HCT116 (cell line): ENCODE results near the gene THSD7A.

Experiments
- CTCF ChIP-seq, 3 experiments: fragments of 200-600 bp in 1 of 3; sonication (generic) in 1 of 3; IDR thresholded peaks in 2 of 3; conservative IDR thresholded peaks in 1 of 3; 2 replicates each; pipeline ENCODE4 v1.5.1; 2012 to 2017; ENCODE audit warnings: low read depth in 2 of 3, low read length in 2 of 3, antibody characterized with exemption in 1 of 3, borderline replicate concordance in 1 of 3, control low read depth in 1 of 3, mild to moderate bottlenecking in 1 of 3, mixed read lengths in 1 of 3, mixed run types in 1 of 3, moderate library complexity in 1 of 3; ENCODE audit not compliant: insufficient read depth in 1 of 3
- EZH2 ChIP-seq: fragments of 200-600 bp; sonication (generic); IDR thresholded peaks from 2 replicates; pipeline ENCODE4 v1.6.1; 2017; ENCODE audit warnings: antibody characterized with exemption, mixed run types
- MAX ChIP-seq: IDR thresholded peaks from 2 replicates; pipeline ENCODE4 v1.6.1; 2012
- POLR2A ChIP-seq: IDR thresholded peaks from 2 replicates; pipeline ENCODE4 v1.7.0; 2011; ENCODE audit warnings: borderline replicate concordance; ENCODE audit not compliant: insufficient read depth, insufficient read length; ENCODE audit errors: extremely low read depth
- POLR2AphosphoS5 ChIP-seq: IDR thresholded peaks from 2 replicates; pipeline ENCODE4 v1.6.1; 2011; ENCODE audit warnings: mild to moderate bottlenecking, low read depth, low read length, moderate library complexity
- REST ChIP-seq: IDR thresholded peaks from 2 replicates; pipeline ENCODE4 v1.6.1; 2012; ENCODE audit warnings: low read depth
- SP1 ChIP-seq: IDR thresholded peaks from 2 replicates; pipeline ENCODE4 v1.6.1; 2012; ENCODE audit warnings: low read depth
- YY1 ChIP-seq: IDR thresholded peaks from 2 replicates; pipeline ENCODE4 v1.6.1; 2011; ENCODE audit warnings: low read length, low read depth, moderate library complexity, mild to moderate bottlenecking; ENCODE audit not compliant: insufficient replicate concordance; ENCODE audit errors: extremely low read depth
- ZNF274 ChIP-seq: fragments of 200-500 bp; sonication (Bioruptor generic); IDR thresholded peaks from 2 replicates; pipeline ENCODE4 v1.6.1; 2014; ENCODE audit warnings: mild to moderate bottlenecking, low read depth, low read length, inconsistent platforms
- TF ChIP-seq, protein P1 (sequence below): IDR thresholded peaks from 2 replicates; pipeline ENCODE4 v1.6.1; 2011; ENCODE audit warnings: mild to moderate bottlenecking, low read length, moderate library complexity; ENCODE audit not compliant: insufficient replicate concordance; ENCODE audit errors: extremely low read depth

DNA sequence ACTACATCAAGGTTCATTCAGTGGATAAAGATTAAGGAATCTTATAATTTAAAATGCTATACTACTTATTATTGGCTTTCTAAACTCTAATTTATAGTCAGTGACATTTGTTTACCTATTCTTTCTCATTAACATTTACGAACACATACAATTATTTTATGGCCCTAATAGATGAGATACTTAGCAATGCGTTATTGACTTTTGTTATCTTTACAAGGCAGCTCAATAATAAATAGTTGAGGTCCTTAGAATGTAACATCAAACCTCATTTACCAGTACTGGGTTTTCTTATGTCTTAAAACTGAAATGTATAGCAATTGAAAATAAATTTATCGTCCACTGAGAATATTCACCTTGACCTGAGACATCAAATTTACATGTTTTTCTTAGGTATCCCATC, 89.0 kb downstream of the THSD7A start:
- TF ChIP-seq CTCF (IDR thresholded peaks at IDR 0.05 in 2 of 3, conservative IDR thresholded peaks at IDR 0.05 in 1 of 3; ENCODE audit: borderline replicate concordance in 1 of 3, insufficient read depth in 1 of 3, low read depth in 2 of 3, low read length in 2 of 3): no peak
- TF ChIP-seq YY1: no peak
- TF ChIP-seq POLR2A: no peak
- TF ChIP-seq MAX: no peak
- no peak for TF ChIP-seq EZH2
- TF ChIP-seq SP1: no peak
- TF ChIP-seq, protein P1, sequence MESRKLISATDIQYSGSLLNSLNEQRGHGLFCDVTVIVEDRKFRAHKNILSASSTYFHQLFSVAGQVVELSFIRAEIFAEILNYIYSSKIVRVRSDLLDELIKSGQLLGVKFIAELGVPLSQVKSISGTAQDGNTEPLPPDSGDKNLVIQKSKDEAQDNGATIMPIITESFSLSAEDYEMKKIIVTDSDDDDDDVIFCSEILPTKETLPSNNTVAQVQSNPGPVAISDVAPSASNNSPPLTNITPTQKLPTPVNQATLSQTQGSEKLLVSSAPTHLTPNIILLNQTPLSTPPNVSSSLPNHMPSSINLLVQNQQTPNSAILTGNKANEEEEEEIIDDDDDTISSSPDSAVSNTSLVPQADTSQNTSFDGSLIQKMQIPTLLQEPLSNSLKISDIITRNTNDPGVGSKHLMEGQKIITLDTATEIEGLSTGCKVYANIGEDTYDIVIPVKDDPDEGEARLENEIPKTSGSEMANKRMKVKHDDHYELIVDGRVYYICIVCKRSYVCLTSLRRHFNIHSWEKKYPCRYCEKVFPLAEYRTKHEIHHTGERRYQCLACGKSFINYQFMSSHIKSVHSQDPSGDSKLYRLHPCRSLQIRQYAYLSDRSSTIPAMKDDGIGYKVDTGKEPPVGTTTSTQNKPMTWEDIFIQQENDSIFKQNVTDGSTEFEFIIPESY: no peak
- TF ChIP-seq POLR2AphosphoS5: no peak
- TF ChIP-seq ZNF274: no peak
- TF ChIP-seq REST: no peak
